GM18507 (cell line): ENCODE measurements around the gene RALGPS1.
A peak's percentile ranks its signal among the peaks of the same experiment; 100 is the strongest.
"Not testable (repeated sequence)": the region's sequence is repeated elsewhere in the genome, so short reads cannot be mapped to it uniquely, and the experiment has no call there.

ENCODE experiments used
- DNase-seq: peaks from one replicate; pipeline ENCODE4 v3.0.0; 2011; ENCODE audit warnings: low read depth; ENCODE audit not compliant: insufficient read length; ENCODE audit errors: extremely low spot score
- FAIRE-seq: peaks from 2 replicates; lab custom pipeline; 2011; peaks lifted over from hg19 to GRCh38; lab: Jason Lieb, UNC

The RALGPS1 gene

GRCh38 chr9:127170652-127171051, 256.1 kb downstream of the RALGPS1 start:
- FAIRE-seq (peak; percentile 36), DNase-seq (no peak)

GRCh38 chr9:127171348-127171747, 256.8 kb downstream of the RALGPS1 start:
- FAIRE-seq, DNase-seq: not testable (repeated sequence)

- FAIRE-seq (no peak), DNase-seq (no peak)
Observed at GRCh38 chr9:127172066-127172707, 257.6 kb downstream of the RALGPS1 start.

GRCh38 chr9:127173063-127173462, 258.5 kb downstream of the RALGPS1 start:
- DNase-seq (no peak), FAIRE-seq (no peak)

GRCh38 chr9:127174386-127175318, 260.1 kb downstream of the RALGPS1 start:
- no peak for FAIRE-seq

GRCh38 chr9:127175319-127175715, 260.7 kb downstream of the RALGPS1 start:
- no peak for DNase-seq
- FAIRE-seq = no peak

More at GRCh38 chr9:127174386-127175318, 260.1 kb downstream of the RALGPS1 start:
- DNase-seq = no peak

- DNase-seq = no peak
- no peak for FAIRE-seq
Observed at GRCh38 chr9:127175764-127176163, 261.2 kb downstream of the RALGPS1 start.

GRCh38 chr9:127176631-127177030, 262.0 kb downstream of the RALGPS1 start:
- no peak for FAIRE-seq
- no peak for DNase-seq

GRCh38 chr9:127177231-127177630, 262.6 kb downstream of the RALGPS1 start:
- no peak for FAIRE-seq
- DNase-seq = no peak

GRCh38 chr9:127177665-127178265, 263.2 kb downstream of the RALGPS1 start:
- peak; percentile 5 for FAIRE-seq

GRCh38 chr9:127178686-127179632, 264.4 kb downstream of the RALGPS1 start:
- no peak for FAIRE-seq

More at GRCh38 chr9:127177665-127178265, 263.2 kb downstream of the RALGPS1 start:
- no peak for DNase-seq

GRCh38 chr9:127179633-127180441, 265.3 kb downstream of the RALGPS1 start:
- DNase-seq = no peak
- FAIRE-seq = no peak

More at GRCh38 chr9:127178686-127179632, 264.4 kb downstream of the RALGPS1 start:
- DNase-seq = no peak

- no peak for FAIRE-seq
- DNase-seq = no peak
Observed at GRCh38 chr9:127180457-127181314, 266.1 kb downstream of the RALGPS1 start.

- no peak for FAIRE-seq
- no peak for DNase-seq
Observed at GRCh38 chr9:127181315-127181580, 266.7 kb downstream of the RALGPS1 start.

GRCh38 chr9:127181595-127182190, 267.1 kb downstream of the RALGPS1 start:
- FAIRE-seq (no peak), DNase-seq (no peak)

- no peak for DNase-seq
- no peak for FAIRE-seq
Observed at GRCh38 chr9:127182901-127183746, 268.5 kb downstream of the RALGPS1 start.
